ENCODE measurements around the gene TNRC6C.

Gene TNRC6C

DNA sequence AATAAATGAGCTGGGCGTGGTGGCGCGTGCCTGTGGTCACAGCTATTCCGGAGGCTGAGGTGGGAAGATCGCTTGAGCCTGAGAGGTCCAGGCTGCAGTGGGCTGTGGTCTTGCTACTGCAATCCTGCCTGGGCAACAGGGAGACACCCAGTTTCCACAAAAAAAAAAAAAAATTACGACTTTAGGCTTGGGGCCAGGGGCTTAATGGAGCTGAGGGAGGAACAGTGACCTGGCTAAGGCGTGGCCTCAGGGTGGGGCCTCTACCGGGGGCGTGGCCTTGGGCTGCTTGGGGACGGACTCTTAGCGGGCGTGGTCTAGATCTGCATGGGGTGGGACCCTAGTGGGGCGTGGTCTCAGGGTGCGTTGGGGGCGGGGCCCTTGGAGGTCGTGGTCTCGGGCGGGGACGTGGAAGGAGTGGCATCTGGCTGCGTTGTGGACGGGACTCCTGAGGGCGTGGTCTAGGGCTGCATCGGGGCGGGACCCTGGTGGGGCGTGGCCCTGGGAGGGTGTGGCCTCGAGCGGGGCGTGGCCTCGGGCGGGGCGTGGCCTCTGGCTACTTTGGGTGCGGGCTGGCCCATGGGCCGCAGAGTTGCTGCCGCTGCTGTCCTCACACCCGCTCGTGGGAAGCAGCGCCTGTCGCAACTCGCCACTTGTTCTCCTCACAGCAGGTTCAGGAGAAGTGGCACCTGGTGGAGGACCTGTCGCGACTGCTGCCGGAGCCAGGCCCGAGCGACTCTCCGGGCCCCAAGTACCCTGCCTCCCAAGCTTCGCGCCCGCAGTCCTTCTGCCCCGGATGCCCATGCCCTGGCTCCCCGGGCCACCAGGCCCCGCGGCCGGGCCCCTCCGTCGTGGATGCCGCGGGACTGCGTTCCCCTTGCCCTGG, 181.9 kb downstream of the TNRC6C start:
- DNase-seq: peak; percentile 91

DNA sequence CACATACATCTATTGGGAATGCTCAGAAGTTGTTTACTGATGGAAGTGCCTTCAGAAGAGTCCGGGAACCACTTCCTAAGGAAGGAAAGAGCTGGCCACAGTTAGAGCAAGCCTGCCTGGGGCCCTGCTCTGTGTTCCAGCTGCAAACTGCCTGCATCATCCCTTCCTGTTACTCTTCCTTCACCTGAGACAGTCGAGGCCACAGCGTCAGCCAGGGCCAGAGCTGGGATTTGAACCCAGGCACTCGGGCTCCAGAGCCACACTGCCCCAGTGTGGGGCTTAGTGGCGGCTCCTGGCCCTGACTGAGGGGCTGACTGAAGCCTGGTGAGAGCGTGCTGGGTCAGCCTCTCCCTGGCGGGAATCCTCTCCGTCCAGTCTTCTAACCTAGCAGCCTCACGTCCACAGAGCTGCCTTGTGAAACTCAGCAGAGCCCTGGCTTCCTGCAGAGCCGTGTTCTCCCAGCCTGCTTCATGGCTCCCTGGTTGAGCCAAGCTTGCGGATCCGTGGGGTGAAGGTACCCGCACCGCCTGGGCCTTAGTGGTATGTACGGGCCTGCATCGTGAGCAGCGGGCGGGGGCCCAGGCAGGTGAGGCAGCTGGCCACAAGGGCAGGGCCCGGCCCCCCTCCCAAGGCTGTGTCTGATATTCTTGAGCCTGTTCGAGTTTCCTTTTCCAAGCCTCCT, 183.1 kb downstream of the TNRC6C start:
- DNase-seq: no peak

DNA sequence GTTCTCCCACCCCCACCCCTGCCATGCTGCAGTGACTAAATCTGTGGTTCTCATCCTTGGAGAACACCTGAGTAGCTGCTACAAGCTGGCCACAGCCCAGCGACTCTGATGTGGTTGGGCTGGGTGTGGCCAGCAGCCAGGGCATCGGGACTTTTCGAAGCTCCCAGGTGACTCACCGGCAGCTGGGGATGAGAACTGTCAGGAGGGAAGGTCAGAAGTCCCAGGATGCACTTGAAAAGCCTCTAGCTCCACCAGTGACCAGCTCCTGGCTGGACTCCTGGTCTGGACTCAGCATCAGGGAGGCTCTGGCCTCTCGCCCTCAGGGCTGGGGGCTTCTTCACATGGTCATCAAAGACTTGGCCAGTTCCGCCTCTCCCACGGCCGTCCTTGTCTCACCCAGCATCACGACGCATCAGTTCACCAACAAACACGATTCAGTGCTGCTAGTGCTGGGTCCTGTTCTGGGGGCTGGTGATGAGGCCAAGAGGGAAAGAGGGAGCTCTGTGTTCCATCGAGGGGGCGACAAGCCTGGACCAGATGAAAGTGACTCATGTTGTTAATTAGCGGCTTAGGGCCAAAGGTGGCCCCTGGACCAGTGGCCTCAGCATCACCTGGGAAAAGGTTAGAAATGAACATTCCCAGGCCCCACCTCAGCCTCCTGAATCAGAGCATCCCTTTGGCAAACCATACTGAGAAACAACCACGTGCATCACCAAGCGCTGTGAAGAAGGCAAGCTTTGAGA, 183.8 kb downstream of the TNRC6C start:
- DNase-seq: no peak

DNA sequence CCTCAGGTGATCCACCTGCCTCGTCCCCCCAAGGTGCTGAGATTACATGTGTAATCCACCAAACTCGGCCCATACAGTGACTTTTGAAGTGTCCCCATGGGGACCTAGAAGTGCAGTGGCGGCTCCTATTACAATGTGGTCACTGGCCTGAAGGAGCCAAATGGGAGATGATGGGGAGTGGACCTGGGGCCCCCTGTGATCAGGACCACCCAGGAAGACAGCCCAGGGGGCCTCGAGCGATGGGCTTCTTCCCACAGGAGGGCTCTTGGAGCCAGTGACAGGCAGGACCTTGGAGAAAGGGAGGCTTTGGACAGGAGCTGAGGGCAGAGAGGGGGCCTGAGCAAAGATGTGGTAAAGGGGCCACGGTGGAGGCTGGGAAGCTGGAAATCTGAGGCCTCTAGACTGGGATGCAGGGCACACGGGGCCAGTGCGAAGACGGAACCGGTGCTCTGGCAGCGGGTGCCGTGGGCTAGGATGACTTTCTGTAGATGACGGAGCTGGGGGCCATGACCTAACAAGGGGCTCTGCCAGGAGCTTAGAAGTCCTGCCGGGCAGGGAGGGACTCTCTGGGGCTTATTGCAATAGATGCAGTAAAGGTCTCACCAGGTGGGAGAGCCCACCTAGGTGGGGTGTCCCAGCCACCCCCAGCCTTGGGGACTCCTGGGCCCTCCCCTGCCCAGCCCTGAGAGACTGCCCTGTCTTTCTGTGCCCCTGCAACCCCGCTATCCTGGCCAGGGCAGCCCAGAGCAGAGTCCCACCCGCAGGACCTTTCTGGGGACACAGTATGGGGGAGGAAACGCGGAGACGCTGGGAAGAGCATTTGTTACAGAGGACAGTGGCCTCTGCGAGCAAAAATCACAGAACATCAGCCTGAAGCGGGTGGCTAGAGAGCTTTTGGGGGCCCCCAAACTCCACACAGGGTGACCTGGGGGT, 185.0 kb downstream of the TNRC6C start:
- DNase-seq: no peak

DNA sequence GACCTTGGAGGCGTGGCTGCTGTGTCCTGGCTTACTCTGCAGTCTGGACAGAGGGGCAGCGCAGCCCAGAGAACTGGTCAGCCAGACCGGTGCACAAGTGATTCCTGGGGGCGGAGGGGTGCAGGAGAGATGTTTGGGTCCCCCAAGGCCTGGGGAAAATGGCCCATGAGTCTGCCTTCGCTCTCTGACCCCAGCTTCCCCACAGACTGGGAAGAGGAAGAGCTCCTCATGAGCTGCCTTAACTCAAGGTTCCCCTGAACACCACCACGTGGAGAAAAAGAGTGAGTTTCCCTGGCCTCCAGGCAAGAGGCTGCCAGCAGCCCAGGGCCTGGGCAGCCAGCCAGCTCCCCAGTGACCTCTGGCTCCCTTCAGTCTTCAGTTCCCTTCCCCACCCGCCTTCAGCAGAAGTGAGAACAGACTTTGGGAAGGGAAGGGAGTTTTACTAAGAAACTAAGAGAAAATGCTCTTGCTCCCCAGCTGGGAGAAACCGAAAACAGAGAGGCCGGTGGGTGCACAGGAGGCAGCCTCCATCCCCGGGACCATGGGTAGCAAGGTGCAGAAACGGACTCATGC, 185.7 kb downstream of the TNRC6C start:
- DNase-seq: no peak

DNA sequence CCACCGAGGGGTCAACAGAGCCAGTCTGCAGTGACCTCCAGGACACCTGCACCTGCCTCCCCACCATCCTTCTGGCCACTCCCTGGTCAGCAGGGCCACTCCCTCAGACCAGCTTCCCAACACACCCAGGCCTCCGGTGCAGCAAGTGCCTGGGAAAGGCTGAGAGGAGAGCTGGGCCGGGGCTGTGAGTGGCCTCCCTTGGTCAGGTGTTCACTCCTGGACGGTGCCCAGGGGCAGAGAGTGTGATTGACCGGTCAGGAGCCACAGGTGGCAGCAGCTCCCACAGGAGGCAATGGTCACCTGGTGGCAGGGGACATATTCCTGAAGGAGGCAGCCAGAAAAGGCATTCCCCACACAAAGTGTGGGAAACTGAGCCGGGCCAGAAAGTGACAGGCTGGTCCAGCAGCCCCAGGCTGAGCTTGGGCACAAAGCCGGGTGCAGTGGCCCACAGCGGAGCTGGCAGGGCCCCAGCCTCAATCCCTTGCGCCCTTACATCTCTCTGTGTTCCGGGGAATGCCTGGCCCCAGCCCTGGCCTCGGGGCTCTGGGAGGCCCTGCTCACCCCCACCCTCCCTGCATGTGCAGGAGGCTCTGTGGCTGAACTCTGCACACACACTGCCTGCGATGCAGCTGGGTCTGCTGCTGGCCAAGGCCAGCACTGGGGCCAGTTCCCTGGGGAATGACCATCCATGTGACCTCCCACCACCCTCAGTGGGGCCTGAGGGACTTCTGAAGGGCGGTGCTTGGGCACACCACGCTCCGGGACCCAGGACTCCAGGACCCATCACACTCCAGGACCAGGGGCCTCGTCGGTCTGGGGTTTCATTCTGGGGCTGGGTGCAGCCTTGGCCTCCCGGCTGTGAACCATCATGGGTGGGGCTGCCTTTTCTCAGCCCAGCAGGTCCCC, 186.5 kb downstream of the TNRC6C start:
- no peak for DNase-seq

DNA sequence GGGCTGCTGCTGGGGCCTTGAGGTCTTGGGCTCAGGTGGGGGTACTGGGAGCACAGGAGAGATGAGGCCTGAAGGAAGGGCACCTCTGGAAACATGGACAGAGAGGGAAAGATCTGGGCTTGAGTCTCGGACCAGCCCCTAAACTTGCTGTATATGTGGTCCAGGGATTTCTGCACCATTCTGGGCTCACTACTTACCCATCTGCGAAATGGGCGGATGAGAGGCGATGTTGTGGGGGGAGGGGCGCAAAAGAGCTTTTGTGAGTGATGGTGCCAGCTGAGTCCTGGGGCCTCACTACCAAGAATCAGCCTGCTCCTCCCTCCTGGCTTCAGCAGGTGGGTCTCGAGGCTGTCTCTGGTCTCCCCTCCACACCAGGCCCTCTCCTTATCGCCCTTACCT, 188.0 kb downstream of the TNRC6C start:
- no peak for DNase-seq

DNA sequence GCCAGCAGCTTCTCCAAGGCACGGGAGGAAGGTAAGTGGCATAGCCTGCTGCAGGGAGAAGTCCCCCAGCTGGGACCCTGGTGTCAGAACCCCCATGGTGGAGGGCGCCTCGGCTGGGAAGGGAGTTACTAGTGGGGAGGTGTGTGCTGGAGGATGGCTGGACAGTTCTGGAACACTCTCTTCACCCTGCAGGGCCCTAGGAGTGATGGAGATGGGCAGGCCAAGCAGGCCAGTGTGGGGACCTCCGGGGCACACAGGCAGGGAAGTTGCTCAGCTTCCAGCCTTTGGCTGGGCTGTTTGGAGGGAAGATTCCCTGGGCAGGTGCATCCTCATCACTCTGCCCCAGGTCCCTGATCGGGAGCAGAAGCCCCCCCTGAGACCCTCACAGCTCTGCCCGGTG, 188.4 kb downstream of the TNRC6C start:
- no peak for DNase-seq

DNA sequence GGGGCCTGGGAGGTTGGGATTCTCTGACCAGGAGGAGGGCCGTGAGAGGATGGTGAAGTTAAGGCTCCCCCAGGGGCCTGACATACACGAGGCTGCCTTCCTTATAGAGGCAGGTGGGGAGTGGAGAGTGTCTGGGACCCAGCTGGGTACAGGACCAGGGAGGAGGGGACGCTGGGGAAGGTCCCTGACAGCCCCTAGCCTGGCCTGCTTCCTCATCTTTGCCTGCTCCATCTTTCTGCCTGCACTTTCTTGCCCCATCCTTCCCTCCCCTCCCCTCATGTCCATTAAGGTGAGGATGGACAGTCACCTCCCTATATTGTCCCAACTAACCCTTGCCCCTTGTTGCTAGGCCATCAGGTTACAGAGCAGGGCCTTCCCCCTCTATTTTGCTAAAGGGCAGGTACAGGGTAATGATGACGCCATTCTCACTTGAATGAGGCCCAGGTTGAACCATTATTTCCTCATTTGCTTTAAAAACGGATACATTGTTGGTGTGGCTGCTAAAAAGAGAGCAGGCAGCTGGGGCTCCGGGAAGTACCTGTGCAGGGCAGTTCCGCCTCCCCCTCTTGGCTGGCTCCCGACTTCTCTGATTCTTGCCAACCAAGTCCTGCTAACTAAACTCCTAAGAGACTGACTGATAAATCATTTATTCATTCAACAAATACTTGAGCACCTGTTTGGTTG, 189.0 kb downstream of the TNRC6C start:
- DNase-seq: no peak

DNA sequence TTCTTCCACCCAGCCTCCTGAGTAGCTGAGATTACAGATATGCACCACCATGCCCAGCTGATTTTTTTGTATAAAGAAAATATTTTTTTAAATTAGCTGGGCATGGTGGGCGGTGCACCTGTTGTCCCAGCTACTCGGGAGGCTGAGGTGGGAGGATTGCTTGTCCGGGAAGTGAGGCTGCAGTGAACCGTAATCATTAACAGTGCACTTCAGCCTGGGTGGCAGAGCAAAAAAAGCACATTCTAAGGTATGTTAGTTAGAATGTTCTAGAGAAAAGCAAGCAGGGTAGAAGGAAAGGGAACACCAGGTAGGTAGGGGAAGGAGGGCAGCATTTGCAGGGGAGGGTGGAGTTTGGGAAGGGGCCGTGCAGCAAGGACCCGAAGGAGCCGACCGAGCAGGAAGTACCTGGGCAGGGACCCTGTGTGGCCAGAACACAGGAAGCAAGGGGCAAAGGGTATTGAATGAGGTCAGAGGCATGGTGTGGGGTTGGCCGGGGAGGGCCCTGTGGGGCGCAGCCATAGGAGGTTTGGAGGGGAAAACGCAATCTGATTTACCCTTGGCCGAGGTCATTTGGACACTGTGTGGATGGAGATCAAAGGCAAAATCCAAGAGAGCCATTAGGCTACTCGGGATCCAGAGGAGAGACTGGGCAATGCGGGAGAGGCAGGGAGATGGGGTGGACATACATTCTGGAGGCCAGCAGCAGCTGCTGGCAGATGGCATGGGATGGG, 189.9 kb downstream of the TNRC6C start:
- no peak for DNase-seq

DNA sequence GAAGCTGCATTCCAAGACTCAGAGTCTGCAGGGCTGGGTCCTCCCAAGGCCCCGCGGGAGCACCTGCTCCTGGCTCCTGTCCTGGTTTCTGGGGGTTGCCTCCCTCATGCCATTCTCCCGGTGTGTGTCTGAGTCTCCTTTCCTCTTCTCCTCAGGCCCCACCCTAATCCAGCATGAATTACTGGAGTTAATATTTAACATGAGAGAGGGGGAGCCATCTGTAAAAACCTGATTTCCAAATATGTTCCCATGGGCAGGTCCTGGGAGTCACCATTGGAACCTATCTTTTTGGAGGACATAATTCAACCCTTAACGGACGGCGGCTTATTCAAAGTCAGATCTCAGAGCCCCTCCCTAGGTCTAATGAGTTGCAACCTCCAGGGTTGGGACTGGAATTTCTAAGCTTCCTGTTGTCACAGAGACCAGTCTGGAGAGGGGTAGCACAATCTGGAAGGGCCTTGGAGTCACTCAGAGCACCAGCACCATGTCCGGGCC, 193.1 kb downstream of the TNRC6C start:
- no peak for DNase-seq

DNA sequence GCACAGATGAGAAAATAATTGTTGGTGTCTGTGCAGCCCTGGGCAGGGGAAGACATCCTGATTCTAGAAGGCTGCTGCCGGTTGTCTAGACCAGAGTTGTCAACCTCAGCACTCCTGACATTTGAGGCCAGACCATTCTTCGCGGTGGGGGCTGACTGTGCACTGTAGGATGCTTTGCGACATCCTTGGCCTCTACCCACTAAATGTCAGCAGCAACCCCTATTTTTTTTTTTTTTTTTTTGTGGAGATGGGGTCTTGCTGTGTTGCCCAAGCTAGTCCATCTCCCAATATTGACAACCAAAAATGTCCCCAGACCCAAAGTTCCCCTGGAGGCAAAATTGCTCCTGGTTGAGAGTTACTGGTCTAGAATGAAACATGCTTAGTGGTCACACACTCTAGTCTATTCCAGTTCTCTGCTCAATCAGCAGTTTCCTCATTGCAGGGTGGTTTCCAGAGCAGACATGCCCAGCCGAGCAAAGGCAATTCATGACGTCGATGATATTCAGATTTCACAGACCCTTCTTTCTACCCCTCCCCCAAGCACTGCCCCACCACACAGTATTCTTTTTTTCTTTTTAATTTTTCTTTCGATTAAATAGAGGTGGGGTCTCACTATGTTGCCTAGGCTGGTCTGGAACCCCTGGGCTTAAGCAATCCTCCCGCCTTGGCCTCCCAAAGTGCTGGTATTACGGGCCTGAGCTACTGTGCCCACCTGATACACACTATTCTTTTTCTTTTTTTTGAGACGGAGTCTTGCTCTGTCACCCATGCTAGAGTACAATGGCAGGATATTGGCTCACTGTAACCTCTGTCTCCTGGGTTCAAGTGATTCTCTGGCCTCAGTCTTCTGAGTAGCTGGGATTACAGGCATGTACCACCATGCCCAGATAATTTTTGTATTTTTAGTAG, 196.7 kb downstream of the TNRC6C start:
- DNase-seq: no peak

All from NCI-H526 treated with DMSO at 0.1 percent for 48 hours (cell line).